OCI-LY7 (cell line): ENCODE results near the gene PDLIM3.

Experiments
- CTCF ChIP-seq: fragments of 200-600 bp; sonication (generic); conservative IDR thresholded peaks from 2 replicates; pipeline ENCODE4 v1.5.1; 2014; ENCODE audit warnings: mild to moderate bottlenecking, antibody characterized with exemption, low read length, moderate library complexity, mixed read lengths
- EZH2phosphoT487 ChIP-seq: fragments of 200-600 bp; sonication (generic); IDR thresholded peaks from 2 replicates; pipeline ENCODE4 v1.6.1; 2018; ENCODE audit warnings: low read depth, borderline replicate concordance, mild to moderate bottlenecking, mixed run types, antibody characterized with exemption, low read length, moderate library complexity, mixed read lengths

GRCh38 chr4:185573651-185574199, 38.4 kb upstream of the PDLIM3 start:
- TF ChIP-seq CTCF = no peak
- no peak for TF ChIP-seq EZH2phosphoT487
